ENCODE measurements around the gene ARHGAP26.

GRCh38 chr5:143132739-143133138, 362.6 kb downstream of the ARHGAP26 start:
- TF ChIP-seq YY1 (IDR thresholded peaks at IDR 0.05; ENCODE audit: insufficient read depth, insufficient read length) = no peak
- TF ChIP-seq ZNF274 (IDR thresholded peaks at IDR 0.05; ENCODE audit: low read depth, low read length) = no peak

All from NT2/D1 (cell line).